Mesenchymal stem cell (in vitro differentiated cells and primary cell): ENCODE data around the gene RPP25L.
A peak's percentile ranks its signal among the peaks of the same experiment; 100 is the strongest.
"Not testable (repeated sequence)": the region's sequence is repeated elsewhere in the genome, so short reads cannot be mapped to it uniquely, and the experiment has no call there.

Source experiments
- DNase-seq: peaks from one replicate; pipeline ENCODE4 v3.0.0-alpha.2; 2013
- H2AFZ ChIP-seq: one replicate; pipeline ENCODE4 v1.6.1; 2013; ENCODE audit warnings: low read depth, mild to moderate bottlenecking, control low read depth, inconsistent platforms, low read length, moderate library complexity
- H2AK5ac ChIP-seq: 2 replicates; pipeline ENCODE4 v1.6.1; 2013; ENCODE audit warnings: low read length, moderate library complexity, mild to moderate bottlenecking, inconsistent platforms; ENCODE audit not compliant: severe bottlenecking
- H2BK120ac ChIP-seq: one replicate; pipeline ENCODE4 v1.6.1; 2013; ENCODE audit warnings: low read depth, mild to moderate bottlenecking, inconsistent platforms, low read length, moderate library complexity
- H2BK12ac ChIP-seq, 2 experiments: one replicate each; pipeline ENCODE4 v1.6.1; 2013; ENCODE audit warnings: inconsistent platforms in 2 of 2, low read length in 2 of 2, mild to moderate bottlenecking in 2 of 2, moderate library complexity in 2 of 2, control low read depth in 1 of 2
- H2BK15ac ChIP-seq: one replicate; pipeline ENCODE4 v1.6.1; 2013; ENCODE audit warnings: mild to moderate bottlenecking, low read depth, inconsistent platforms; ENCODE audit not compliant: poor library complexity, severe bottlenecking
- H2BK5ac ChIP-seq: 2 replicates; pipeline ENCODE4 v1.6.1; 2013; ENCODE audit warnings: low read depth, mild to moderate bottlenecking, low read length, control low read depth, inconsistent platforms; ENCODE audit not compliant: poor library complexity, severe bottlenecking
- H3K14ac ChIP-seq, 2 experiments: one replicate each; pipeline ENCODE4 v1.6.1; 2013; ENCODE audit warnings: inconsistent platforms in 2 of 2, low read length in 2 of 2, control low read depth in 1 of 2, mild to moderate bottlenecking in 1 of 2, moderate library complexity in 1 of 2
- H3K18ac ChIP-seq, 2 experiments: one replicate each; pipeline ENCODE4 v1.6.1; 2013; ENCODE audit warnings: inconsistent platforms in 2 of 2, low read length in 2 of 2, control low read depth in 1 of 2, low read depth in 1 of 2, mild to moderate bottlenecking in 1 of 2
- H3K23ac ChIP-seq, 2 experiments: one replicate each; pipeline ENCODE4 v1.6.1; 2013; ENCODE audit warnings: inconsistent platforms in 2 of 2, low read length in 2 of 2, mild to moderate bottlenecking in 2 of 2, moderate library complexity in 2 of 2, control low read depth in 1 of 2
- H3K27ac ChIP-seq: 2 replicates; pipeline ENCODE4 v1.5.1; 2013; ENCODE audit warnings: mild to moderate bottlenecking, moderate library complexity, low read length, control low read depth, inconsistent platforms; ENCODE audit not compliant: poor library complexity, severe bottlenecking
- H3K27me3 ChIP-seq, 2 experiments: 2 replicates each; pipeline versions ENCODE4 v1.6.1 to v1.7.0; 2013; ENCODE audit warnings: low read length in 2 of 2, mild to moderate bottlenecking in 2 of 2, moderate library complexity in 2 of 2, control low read depth in 1 of 2, inconsistent platforms in 1 of 2; ENCODE audit not compliant: control insufficient read depth in 1 of 2, insufficient read depth in 1 of 2
- H3K36me3 ChIP-seq, 2 experiments: 2 replicates each; pipeline versions ENCODE4 v1.6.1 to v1.7.0; 2013; ENCODE audit warnings: low read length in 2 of 2, control low read depth in 1 of 2, inconsistent platforms in 1 of 2, low read depth in 1 of 2, mild to moderate bottlenecking in 1 of 2; ENCODE audit not compliant: insufficient read depth in 2 of 2, control insufficient read depth in 1 of 2
- H3K4ac ChIP-seq, 2 experiments: one replicate each; pipeline ENCODE4 v1.6.1; 2013; ENCODE audit warnings: inconsistent platforms in 2 of 2, low read length in 2 of 2, mild to moderate bottlenecking in 2 of 2, moderate library complexity in 2 of 2, control low read depth in 1 of 2, low read depth in 1 of 2
- H3K4me1 ChIP-seq: 2 replicates; pipeline ENCODE4 v1.6.1; 2013; ENCODE audit warnings: low read depth, low read length, control low read depth; ENCODE audit not compliant: control insufficient read depth, insufficient read depth
- H3K4me2 ChIP-seq: 2 replicates; pipeline ENCODE4 v1.6.1; 2013; ENCODE audit warnings: low read length, mild to moderate bottlenecking, inconsistent platforms; ENCODE audit not compliant: poor library complexity, severe bottlenecking
- H3K4me3 ChIP-seq, 2 experiments: 2 replicates each; pipeline versions ENCODE4 v1.5.1 to v1.7.0; 2013; ENCODE audit warnings: low read length in 2 of 2, mild to moderate bottlenecking in 2 of 2, control low read depth in 1 of 2, low read depth in 1 of 2; ENCODE audit not compliant: insufficient read depth in 1 of 2
- H3K79me1 ChIP-seq: replicated peaks from 2 replicates; pipeline ENCODE4 v1.6.1; 2013; ENCODE audit warnings: mild to moderate bottlenecking, control low read depth, low read length, inconsistent platforms; ENCODE audit not compliant: poor library complexity, severe bottlenecking
- H3K9ac ChIP-seq: 2 replicates; pipeline ENCODE4 v1.7.0; 2013; ENCODE audit warnings: mild to moderate bottlenecking, low read length, moderate library complexity
- H3K9me3 ChIP-seq: 2 replicates; pipeline ENCODE4 v1.7.0; 2013; ENCODE audit warnings: mild to moderate bottlenecking, low read length; ENCODE audit not compliant: control insufficient read depth
- H4K8ac ChIP-seq: one replicate; pipeline ENCODE4 v1.6.1; 2013; ENCODE audit warnings: inconsistent platforms, mild to moderate bottlenecking, low read length, moderate library complexity
- H4K91ac ChIP-seq: one replicate; pipeline ENCODE4 v1.6.1; 2013; ENCODE audit warnings: mild to moderate bottlenecking, low read length, inconsistent platforms
- WGBS: methylation state at CpG from one replicate; pipeline ENCODE4 v1.1.7; 2013; ENCODE audit warnings: mixed read lengths; 5-methylcytosine and 5-hydroxymethylcytosine counted together

Gene RPP25L

GRCh38 chr9:34644766-34645314 lies 32.9 kb upstream of the RPP25L start:
- Histone ChIP-seq H4K91ac (no peak overlapping the region), H3K9me3 (no peaks in the 10 kb centered on the region), H3K27ac (no peak overlapping the region), H3K4me1 (peaks cover 17% of the 10 kb centered on the region), H4K8ac (no peak overlapping the region), H3K4me2 (no peak overlapping the region), H2BK12ac (no peak overlapping the region), H2BK120ac (no peak overlapping the region), H3K9ac (no peak overlapping the region), H3K36me3 (peaks cover 17 to 19% of the 10 kb centered on the region in 2 experiments), H2BK5ac (no peak overlapping the region), H3K4me3 (no peak overlapping the region), H3K18ac (no peak overlapping the region), H3K4ac (no peak overlapping the region), H3K27me3 (no peaks in the 10 kb centered on the region), H2BK15ac (no peak overlapping the region), H3K14ac (no peak overlapping the region), H3K23ac (no peak overlapping the region), H2AFZ (no peak overlapping the region), H2AK5ac (no peak overlapping the region), H3K79me1 (peaks cover 21% of the 10 kb centered on the region)
- no peak for DNase-seq

DNA sequence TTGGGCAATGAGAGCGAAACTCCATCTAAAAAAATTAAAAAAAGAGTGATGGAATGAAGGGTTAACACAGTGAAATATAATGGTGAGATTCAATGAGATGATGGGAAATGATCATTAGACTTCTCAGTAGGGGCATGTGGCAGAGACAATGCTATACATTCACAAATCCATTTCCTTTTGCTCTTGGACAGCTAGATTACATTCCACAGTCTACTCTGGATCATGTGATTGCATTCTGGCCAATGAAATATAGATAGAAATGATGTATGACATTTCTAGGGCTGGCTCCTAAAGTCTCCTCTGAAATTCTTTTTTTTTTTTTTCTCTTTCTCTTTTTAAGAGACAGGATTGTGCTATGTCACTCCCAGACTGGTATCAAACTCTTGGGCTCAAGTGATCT lies 30.8 kb upstream of the RPP25L start:
- Histone ChIP-seq H4K91ac (no peak overlapping the region), H3K14ac (no peak overlapping the region), H3K27me3 (no peaks in the 10 kb centered on the region), H3K36me3 (no peaks in the 10 kb centered on the region), H2AFZ (no peak overlapping the region), H3K27ac (no peak overlapping the region), H2BK120ac (no peak overlapping the region), H2BK12ac (no peak overlapping the region), H3K18ac (no peak overlapping the region), H2BK15ac (no peak overlapping the region), H3K4ac (no peak overlapping the region), H3K9ac (no peak overlapping the region), H3K4me1 (peaks cover 14% of the 10 kb centered on the region), H2BK5ac (no peak overlapping the region), H3K4me2 (no peak overlapping the region), H2AK5ac (no peak overlapping the region), H3K9me3 (no peaks in the 10 kb centered on the region), H4K8ac (no peak overlapping the region), H3K23ac (no peak overlapping the region), H3K79me1 (peaks cover 3% of the 10 kb centered on the region), H3K4me3 (no peak overlapping the region)
- no peak for DNase-seq
- WGBS: 89% methylated on average over 1 of the region's 1 CpG

DNA sequence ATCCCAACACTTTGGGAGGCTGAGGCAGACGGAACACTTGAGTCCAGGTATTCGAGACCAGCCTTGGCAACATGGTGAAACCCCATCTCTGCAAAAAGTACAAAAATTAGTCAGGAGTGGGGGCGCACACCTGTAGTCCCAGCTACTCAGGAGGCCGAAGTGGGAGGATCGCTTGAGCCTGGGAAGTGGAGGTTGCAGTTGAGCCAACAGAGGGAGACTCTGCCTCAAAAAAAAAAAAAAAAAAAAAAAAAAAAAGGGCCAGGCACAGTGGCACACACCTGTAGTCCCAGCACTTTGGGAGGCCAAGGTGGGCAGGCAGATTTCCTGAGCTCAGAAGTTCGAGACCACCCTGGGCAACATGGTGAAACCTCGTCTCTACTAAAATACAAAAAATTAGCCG lies 27.4 kb upstream of the RPP25L start:
- H4K8ac ChIP-seq, H3K4ac ChIP-seq, H3K18ac ChIP-seq, H3K23ac ChIP-seq, H3K14ac ChIP-seq, H2BK15ac ChIP-seq, H2AK5ac ChIP-seq, H3K27ac ChIP-seq, H2BK5ac ChIP-seq, H2BK12ac ChIP-seq, H3K27me3 ChIP-seq, H3K9me3 ChIP-seq, H4K91ac ChIP-seq, H2BK120ac ChIP-seq, H3K9ac ChIP-seq, H3K4me2 ChIP-seq, DNase-seq, H3K4me3 ChIP-seq, H2AFZ ChIP-seq: not testable (repeated sequence)
- 83% methylated on average over 8 of the region's 8 CpGs for WGBS
- Histone ChIP-seq H3K36me3 (peaks cover 11 to 13% of the 10 kb centered on the region in 2 experiments), H3K79me1 (peaks cover 22% of the 10 kb centered on the region), H3K4me1 (peaks cover 19% of the 10 kb centered on the region)

DNA sequence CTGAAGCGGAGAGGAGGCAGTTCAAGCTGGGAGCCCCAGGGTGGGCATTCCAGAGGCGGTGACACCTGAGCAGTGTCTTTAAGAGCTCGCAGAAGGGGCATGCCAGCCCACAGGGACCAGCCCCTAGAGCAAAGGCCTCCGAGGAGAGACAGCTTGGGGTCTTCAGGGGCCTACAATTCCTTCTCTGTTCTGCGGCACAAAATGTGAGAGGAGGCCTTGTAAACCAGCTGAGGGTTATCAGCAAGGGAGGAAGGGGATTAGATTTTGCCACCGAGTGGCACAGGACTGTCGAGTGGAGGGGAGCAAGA lies 26.2 kb upstream of the RPP25L start:
- Histone ChIP-seq H3K14ac (no peak overlapping the region), H4K91ac (peak overlapping the region; percentile 54), H3K36me3 (peaks cover 11 to 13% of the 10 kb centered on the region in 2 experiments), H3K4me1 (peaks cover 19% of the 10 kb centered on the region), H3K27ac (peak overlapping the region; percentile 26), H3K9ac (peak overlapping the region; percentile 93), H2BK15ac (peak overlapping the region; percentile 63), H2AK5ac (no peak overlapping the region), H3K4me3 (peak overlapping the region; percentile 85 to 88), H3K4ac (peak overlapping the region; percentile 13 to 85), H2BK12ac (no peak overlapping the region), H3K27me3 (no peaks in the 10 kb centered on the region), H3K79me1 (peaks cover 22% of the 10 kb centered on the region), H2BK120ac (peak overlapping the region; percentile 85), H2AFZ (peak overlapping the region; percentile 83), H3K23ac (no peak overlapping the region), H4K8ac (peak overlapping the region; percentile 99), H3K4me2 (peak overlapping the region; percentile 99), H3K9me3 (no peaks in the 10 kb centered on the region), H2BK5ac (no peak overlapping the region), H3K18ac (peak overlapping the region; percentile 40 to 96)
- WGBS: 28% methylated on average over 7 of the region's 7 CpGs
- no peak for DNase-seq
